Progenitor cell of endocrine pancreas (in vitro differentiated cells): ENCODE measurements around the gene SIRT1. TPM values are rescaled to one million over a fixed set of nuclear protein-coding genes. Genes with fewer than 3 reads are reported as not detected.
"Not testable (repeated sequence)": the region's sequence is repeated elsewhere in the genome, so short reads cannot be mapped to it uniquely, and the experiment has no call there.

Experiments
- DNase-seq: peaks from one replicate; pipeline ENCODE4 v3.0.0; 2021; ENCODE audit warnings: low spot score; ENCODE audit not compliant: unreplicated experiment
- H3K27ac Mint-ChIP-seq: 2 replicates; pipeline ENCODE4 v1.8.0; 2021; ENCODE audit warnings: mild to moderate bottlenecking, moderate library complexity, mixed read lengths
- H3K27me3 Mint-ChIP-seq: 2 replicates; pipeline ENCODE4 v1.8.0; 2021; ENCODE audit warnings: mixed read lengths
- H3K36me3 Mint-ChIP-seq: 2 replicates; pipeline ENCODE4 v1.8.0; 2022; ENCODE audit warnings: mixed read lengths; ENCODE audit not compliant: insufficient read depth
- H3K4me1 Mint-ChIP-seq: 2 replicates; pipeline ENCODE4 v1.8.0; 2021; ENCODE audit warnings: low read depth, mixed read lengths
- H3K4me3 Mint-ChIP-seq: 2 replicates; pipeline ENCODE4 v1.8.0; 2021; ENCODE audit warnings: low read depth, mild to moderate bottlenecking, moderate library complexity, mixed read lengths
- H3K9me3 Mint-ChIP-seq: 2 replicates; pipeline ENCODE4 v1.8.0; 2021; ENCODE audit warnings: low read depth, mixed read lengths
- total RNA-seq: library from RNA; stranded (reverse); gene quantifications from 2 replicates; pipeline ENCODE4 v1.2.1, GENCODE V29; 2021
- TF ChIP-seq, protein P1 (sequence below): fragments of 200-600 bp; sonication (generic); IDR thresholded peaks from one replicate; pipeline ENCODE4 v1.5.0; 2021; ENCODE audit warnings: antibody characterized with exemption, mild to moderate bottlenecking; ENCODE audit not compliant: unreplicated experiment

Gene SIRT1
- total RNA-seq, 1 donor from 2014 or later: 36.2 TPM

DNA sequence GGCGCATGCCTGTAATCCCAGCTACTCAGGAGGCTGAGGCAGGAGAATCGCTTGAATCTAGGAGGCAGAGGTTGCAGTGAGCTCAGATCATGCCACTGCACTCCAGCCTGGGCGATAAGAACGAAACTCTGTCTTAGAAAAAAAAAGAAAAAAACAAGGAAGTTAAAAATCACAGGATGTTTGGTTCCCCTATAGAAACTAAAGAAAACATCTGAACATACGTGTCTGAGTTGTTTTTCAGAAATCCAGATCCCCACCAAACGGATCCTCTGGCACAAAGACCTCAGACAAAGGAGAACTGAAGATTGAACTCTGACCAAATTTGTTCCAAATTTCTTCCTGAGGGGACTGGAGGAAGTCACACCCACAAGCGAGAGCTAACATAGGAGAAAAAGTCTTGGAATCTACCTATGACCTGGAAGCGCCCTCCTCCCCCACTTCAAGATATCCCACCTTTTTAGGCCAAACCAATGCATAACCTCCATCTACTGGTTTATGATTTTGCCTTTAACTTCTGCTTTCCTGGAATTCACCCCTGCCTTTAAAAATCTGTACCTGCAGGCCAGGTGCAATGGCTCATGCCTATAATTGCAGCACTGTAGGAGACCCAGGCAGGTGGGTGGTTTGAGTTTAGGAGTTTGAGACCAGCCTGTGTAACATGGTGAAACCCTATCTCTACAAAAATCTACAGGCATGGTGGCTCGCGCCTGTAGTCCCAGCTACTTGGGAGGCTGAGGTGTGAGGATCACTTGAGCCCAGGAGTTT is 19.7 kb upstream of the SIRT1 start:
- H3K36me3 Mint-ChIP-seq: no peaks in the 10 kb centered on the region
- H3K27me3 Mint-ChIP-seq: no peaks in the 10 kb centered on the region
- H3K27ac Mint-ChIP-seq: no peak overlapping the region
- H3K4me3 Mint-ChIP-seq: no peak overlapping the region
- H3K4me1 Mint-ChIP-seq: peaks cover 3% of the 10 kb centered on the region
- TF ChIP-seq, protein P1, sequence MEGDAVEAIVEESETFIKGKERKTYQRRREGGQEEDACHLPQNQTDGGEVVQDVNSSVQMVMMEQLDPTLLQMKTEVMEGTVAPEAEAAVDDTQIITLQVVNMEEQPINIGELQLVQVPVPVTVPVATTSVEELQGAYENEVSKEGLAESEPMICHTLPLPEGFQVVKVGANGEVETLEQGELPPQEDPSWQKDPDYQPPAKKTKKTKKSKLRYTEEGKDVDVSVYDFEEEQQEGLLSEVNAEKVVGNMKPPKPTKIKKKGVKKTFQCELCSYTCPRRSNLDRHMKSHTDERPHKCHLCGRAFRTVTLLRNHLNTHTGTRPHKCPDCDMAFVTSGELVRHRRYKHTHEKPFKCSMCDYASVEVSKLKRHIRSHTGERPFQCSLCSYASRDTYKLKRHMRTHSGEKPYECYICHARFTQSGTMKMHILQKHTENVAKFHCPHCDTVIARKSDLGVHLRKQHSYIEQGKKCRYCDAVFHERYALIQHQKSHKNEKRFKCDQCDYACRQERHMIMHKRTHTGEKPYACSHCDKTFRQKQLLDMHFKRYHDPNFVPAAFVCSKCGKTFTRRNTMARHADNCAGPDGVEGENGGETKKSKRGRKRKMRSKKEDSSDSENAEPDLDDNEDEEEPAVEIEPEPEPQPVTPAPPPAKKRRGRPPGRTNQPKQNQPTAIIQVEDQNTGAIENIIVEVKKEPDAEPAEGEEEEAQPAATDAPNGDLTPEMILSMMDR: no peak
- no peak for DNase-seq
- no peaks in the 10 kb centered on the region for H3K9me3 Mint-ChIP-seq

DNA sequence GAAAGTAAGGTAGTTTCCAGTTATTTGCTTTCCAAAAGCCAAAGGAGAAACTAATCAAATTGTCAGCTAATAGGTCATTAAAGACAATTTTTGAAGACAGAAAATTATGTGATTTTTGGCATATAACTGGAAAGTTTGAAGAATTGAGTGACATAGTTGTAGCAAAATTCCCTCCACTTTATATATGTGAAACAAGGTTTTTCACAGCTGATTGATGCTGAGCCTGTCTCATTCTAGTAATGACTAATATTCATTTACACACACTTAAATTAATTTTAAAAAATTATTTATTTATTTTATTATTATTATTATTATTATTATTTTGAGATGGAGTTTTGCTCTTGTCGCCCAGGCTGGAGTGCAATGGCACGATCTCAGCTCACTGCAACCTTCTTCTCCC is 16.3 kb upstream of the SIRT1 start:
- H3K36me3 Mint-ChIP-seq: no peaks in the 10 kb centered on the region
- TF ChIP-seq, protein P1: no peak

DNA sequence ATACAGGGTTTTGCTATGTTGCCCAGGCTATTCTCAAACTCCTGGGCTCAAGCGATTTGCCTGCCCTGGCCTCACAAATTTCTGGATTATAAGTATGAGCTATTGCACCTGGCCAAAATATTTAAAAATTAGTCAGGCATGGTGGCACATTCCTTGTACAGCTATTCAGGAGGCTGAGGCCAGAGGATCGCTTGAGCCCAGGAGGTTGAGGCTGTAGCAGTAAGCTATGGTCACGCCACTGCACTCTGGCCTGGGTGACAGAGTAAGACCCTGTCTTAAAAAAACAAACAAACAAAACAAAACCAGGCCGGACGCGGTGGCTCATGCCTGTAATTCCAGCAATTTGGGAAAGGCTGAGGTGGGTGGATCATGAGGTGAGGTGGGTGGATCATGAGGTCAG is 14.5 kb upstream of the SIRT1 start:
- H3K27me3 Mint-ChIP-seq: no peaks in the 10 kb centered on the region
- no peak for DNase-seq
- H3K4me3 Mint-ChIP-seq: no peak overlapping the region
- no peaks in the 10 kb centered on the region for H3K36me3 Mint-ChIP-seq
- TF ChIP-seq, protein P1: no peak
- no peaks in the 10 kb centered on the region for H3K4me1 Mint-ChIP-seq
- H3K9me3 Mint-ChIP-seq: no peaks in the 10 kb centered on the region
- no peak overlapping the region for H3K27ac Mint-ChIP-seq

More for the DNA sequence above, 16.3 kb upstream of the SIRT1 start:
- Mint-ChIP-seq H3K27ac (no peak overlapping the region), H3K27me3 (no peaks in the 10 kb centered on the region), H3K4me3 (no peak overlapping the region), H3K4me1 (no peaks in the 10 kb centered on the region), H3K9me3 (no peaks in the 10 kb centered on the region)
- DNase-seq: no peak

DNA sequence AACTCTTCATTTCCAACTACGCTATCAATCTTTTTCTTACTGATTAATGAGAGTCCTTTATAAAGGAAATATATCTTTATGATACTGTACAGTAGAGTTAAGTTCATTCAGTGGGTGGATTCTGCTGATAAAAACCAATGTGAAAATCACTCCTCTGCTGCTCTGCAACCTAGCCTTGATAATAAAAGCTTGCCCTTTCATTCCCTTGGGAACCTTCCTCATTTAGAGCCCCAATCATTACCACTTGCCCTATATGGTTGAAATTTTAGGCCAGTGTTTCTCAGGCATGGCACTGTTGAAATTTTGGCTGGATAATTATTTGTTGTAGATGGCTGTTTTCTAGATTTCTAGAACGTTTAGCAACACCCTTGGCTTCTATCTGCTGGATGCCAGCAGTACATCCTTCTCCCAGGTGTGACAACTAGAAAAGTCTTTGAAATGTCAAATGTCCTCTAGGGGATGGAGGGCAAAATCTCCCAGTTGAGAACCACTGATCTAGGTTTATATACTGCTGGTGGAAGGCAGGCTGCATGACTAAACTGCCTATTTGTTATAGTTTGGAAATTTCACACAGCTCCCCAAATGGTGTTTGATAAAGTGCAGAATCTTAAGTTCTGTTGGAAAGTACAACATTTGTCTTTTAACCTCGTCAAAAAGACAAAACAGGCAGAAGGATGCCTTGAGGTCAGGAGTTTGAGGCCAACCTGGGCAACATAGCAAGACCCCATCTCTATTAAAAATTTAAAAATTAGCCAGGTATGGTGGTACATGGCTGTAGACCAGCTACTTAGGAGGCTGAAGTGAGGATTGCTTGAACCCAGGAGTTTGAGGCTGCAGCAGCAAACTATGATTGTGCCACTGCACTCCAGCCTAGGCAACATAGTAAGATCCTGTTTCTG is 8.9 kb upstream of the SIRT1 start:
- Mint-ChIP-seq H3K27me3 (no peaks in the 10 kb centered on the region), H3K9me3 (no peaks in the 10 kb centered on the region), H3K36me3 (no peaks in the 10 kb centered on the region), H3K4me3 (no peak overlapping the region), H3K4me1 (no peaks in the 10 kb centered on the region), H3K27ac (no peak overlapping the region)
- TF ChIP-seq, protein P1: no peak
- no peak for DNase-seq

DNA sequence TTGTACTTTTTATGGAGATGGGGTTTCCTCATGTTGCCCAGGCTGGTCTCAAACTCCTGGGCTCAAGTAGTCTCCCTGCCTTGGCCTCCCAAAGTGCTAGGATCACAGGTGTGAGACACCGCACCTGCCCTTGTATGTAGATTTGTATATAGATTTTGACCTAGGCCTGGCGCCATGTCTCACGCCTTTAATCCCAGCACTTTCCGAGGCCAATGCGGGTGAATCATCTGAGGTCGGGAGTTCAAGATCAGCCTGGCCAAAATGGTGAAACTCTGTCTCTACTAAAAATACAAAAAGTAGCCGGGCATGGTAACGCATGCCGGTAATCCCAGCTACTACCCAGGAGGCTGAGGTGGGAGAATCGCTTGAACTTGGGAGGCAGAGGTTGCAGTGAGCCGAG is 7.0 kb upstream of the SIRT1 start:
- not testable (repeated sequence) for H3K9me3 Mint-ChIP-seq, H3K4me3 Mint-ChIP-seq, DNase-seq

More for the DNA sequence above, 7.0 kb upstream of the SIRT1 start:
- H3K27ac Mint-ChIP-seq: peak overlapping the region; percentile 52
- not testable (repeated sequence) for H3K27me3 Mint-ChIP-seq, H3K4me1 Mint-ChIP-seq, H3K36me3 Mint-ChIP-seq
